Mucosa of stomach (tissue), 1 donor: ENCODE results near the gene FHAD1.

Source experiments
- H3K27me3 ChIP-seq: one replicate; pipeline ENCODE4 v1.7.0; 2013; ENCODE audit warnings: mild to moderate bottlenecking, low read length; ENCODE audit not compliant: control insufficient read depth, insufficient read depth
- H3K36me3 ChIP-seq: one replicate; pipeline ENCODE4 v1.7.0; 2013; ENCODE audit warnings: low read length; ENCODE audit not compliant: control insufficient read depth, insufficient read depth
- H3K4me1 ChIP-seq: one replicate; pipeline ENCODE4 v1.7.0; 2013; ENCODE audit warnings: mild to moderate bottlenecking, low read length; ENCODE audit not compliant: control insufficient read depth, insufficient read depth
- H3K4me3 ChIP-seq: one replicate; pipeline ENCODE4 v1.7.0; 2013; ENCODE audit warnings: low read length
- H3K9ac ChIP-seq: one replicate; pipeline ENCODE4 v1.7.0; 2013; ENCODE audit warnings: mild to moderate bottlenecking, low read length, moderate library complexity
- H3K9me3 ChIP-seq: one replicate; pipeline ENCODE4 v1.7.0; 2013; ENCODE audit warnings: mild to moderate bottlenecking, low read length, moderate library complexity; ENCODE audit not compliant: control insufficient read depth
- donor health status: Pancreatic carcinoma.

The FHAD1 gene

GRCh38 chr1:15210651-15211375 is 36.2 kb upstream of the FHAD1 start:
- no peaks in the 10 kb centered on the region for H3K36me3 ChIP-seq
- peaks cover 32% of the 10 kb centered on the region for H3K4me1 ChIP-seq
- H3K4me3 ChIP-seq = no peak overlapping the region
- no peaks in the 10 kb centered on the region for H3K27me3 ChIP-seq
- no peaks in the 10 kb centered on the region for H3K9me3 ChIP-seq
- H3K9ac ChIP-seq = no peak overlapping the region

DNA sequence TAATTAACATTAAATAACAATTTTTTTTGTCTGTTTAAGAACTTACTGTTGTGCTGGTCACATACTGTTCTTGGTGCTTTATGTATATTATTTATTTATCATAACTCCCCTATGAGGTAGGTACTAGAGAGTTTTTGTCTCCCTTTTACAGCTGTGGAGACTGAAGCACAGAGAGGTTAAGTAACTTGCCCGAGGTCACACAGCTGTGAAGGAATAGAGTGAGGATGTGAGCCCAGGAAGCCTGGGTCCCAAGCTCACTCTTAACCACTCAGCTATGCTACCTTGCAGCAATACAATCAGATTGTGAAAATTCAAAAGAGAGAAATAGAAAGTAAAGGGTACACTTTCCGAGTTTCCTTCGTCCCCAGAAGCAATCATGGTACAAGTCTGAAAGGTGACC is 35.6 kb upstream of the FHAD1 start:
- peaks cover 26% of the 10 kb centered on the region for H3K4me1 ChIP-seq

DNA sequence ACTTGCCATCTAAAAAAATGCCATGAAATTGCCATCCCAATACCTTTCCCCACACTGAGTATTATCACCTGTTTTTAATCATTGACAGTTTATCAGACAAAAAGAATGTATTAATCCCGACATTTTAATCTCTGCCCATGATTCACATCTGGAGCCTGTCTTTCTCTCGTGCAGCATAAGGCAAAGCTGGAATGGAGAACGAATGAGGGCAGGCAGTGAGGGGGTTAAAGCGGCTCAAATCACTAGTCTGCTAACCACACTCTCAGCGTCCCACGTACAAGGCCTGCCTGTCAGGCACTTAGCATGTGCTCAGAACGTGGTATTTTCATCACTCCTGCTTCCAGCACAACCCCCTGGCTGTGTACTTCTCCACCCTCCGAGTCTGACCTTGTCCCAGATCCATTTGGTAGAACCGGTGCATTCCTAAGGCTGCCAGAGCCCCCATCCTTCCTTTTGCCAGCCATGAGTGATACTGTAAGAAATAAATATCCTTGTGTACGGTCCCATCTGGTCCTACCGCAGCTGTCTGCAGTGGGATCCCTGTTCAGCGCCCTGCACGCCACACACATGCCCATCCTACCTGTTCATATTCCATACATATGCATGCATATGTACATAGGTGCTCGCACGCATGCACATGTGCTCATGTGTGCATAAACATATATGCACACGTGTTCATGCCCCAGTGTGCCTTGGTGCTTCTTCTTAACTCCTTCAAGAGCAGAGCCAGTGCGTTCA is 34.6 kb upstream of the FHAD1 start:
- H3K9ac ChIP-seq = no peak overlapping the region
- H3K4me3 ChIP-seq = no peak overlapping the region
- no peaks in the 10 kb centered on the region for H3K27me3 ChIP-seq
- H3K4me1 ChIP-seq = peaks cover 16% of the 10 kb centered on the region
- no peaks in the 10 kb centered on the region for H3K9me3 ChIP-seq
- H3K36me3 ChIP-seq = no peaks in the 10 kb centered on the region

More for the DNA sequence above, 35.6 kb upstream of the FHAD1 start:
- H3K36me3 ChIP-seq = no peaks in the 10 kb centered on the region
- H3K9me3 ChIP-seq = no peaks in the 10 kb centered on the region
- no peaks in the 10 kb centered on the region for H3K27me3 ChIP-seq
- H3K9ac ChIP-seq = no peak overlapping the region
- no peak overlapping the region for H3K4me3 ChIP-seq

DNA sequence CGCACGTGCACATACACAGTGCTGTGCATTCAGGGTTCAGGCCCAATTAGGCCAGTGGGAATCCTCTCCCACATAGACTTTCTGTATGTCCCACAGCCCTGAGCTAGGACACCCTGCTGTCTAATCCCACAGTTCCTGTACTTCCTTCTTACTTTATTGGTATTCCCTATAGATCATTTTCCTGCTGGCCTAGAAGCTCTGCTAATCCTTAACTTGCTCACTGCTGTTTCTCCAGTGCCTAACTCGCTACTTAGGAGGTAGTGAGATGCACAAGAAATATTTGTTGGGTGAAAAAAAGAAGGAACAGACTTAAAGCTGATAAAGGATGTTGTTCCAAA is 34.1 kb upstream of the FHAD1 start:
- Histone ChIP-seq H3K9ac (no peak overlapping the region), H3K9me3 (no peaks in the 10 kb centered on the region), H3K4me3 (no peak overlapping the region), H3K4me1 (peaks cover 12% of the 10 kb centered on the region), H3K27me3 (no peaks in the 10 kb centered on the region), H3K36me3 (no peaks in the 10 kb centered on the region)

DNA sequence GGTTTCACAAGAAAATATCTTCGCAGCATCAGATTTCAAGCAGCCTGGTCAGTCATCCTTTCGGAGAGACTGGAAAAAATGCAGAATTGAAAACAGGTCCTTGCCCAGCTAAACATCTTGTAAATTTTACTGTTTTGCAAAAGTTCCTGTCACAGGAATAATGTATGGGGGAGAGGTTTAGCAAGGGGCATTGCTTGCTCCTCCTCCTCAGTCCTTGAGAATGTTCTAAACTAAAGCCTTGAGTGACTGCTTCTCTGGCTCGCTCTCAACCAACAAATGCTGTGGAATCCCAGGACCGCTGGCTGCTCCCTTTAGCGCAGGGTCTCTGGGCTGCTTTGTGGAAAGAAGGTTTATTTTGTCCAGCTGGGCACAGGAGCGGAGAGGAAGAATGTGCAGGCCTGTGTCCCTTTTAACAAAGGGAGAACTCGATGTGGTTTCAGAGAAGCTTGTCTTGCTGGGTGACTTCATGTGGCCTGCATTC is 33.6 kb upstream of the FHAD1 start:
- Histone ChIP-seq H3K4me1 (peaks cover 12% of the 10 kb centered on the region), H3K4me3 (no peak overlapping the region), H3K27me3 (no peaks in the 10 kb centered on the region), H3K9ac (no peak overlapping the region), H3K9me3 (no peaks in the 10 kb centered on the region), H3K36me3 (no peaks in the 10 kb centered on the region)

- no peaks in the 10 kb centered on the region for H3K9me3 ChIP-seq
- no peak overlapping the region for H3K4me3 ChIP-seq
- no peak overlapping the region for H3K9ac ChIP-seq
- H3K4me1 ChIP-seq = peaks cover 17% of the 10 kb centered on the region
- no peaks in the 10 kb centered on the region for H3K36me3 ChIP-seq
- H3K27me3 ChIP-seq = no peaks in the 10 kb centered on the region
Measured at GRCh38 chr1:15214527-15214926, 32.5 kb upstream of the FHAD1 start.

DNA sequence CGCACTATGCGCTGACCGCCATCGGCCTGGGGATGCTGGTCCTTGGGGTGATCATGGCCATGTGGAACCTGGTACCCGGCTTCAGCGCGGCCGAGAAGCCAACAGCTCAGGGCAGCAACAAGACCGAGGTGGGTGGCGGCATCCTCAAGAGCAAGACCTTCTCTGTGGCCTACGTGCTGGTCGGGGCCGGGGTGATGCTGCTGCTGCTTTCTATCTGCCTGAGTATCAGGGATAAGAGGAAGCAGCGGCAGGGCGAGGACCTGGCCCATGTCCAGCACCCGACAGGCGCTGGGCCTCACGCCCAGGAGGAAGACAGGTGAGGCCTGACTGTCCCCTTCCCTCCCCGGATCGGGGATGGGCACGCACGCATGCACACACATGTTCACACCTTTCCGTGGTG is 31.9 kb upstream of the FHAD1 start:
- no peaks in the 10 kb centered on the region for H3K36me3 ChIP-seq
- H3K9me3 ChIP-seq = no peaks in the 10 kb centered on the region
- H3K4me3 ChIP-seq = no peak overlapping the region
- H3K9ac ChIP-seq = no peak overlapping the region
- no peaks in the 10 kb centered on the region for H3K27me3 ChIP-seq
- peaks cover 17% of the 10 kb centered on the region for H3K4me1 ChIP-seq

GRCh38 chr1:15217654-15218053 is 29.4 kb upstream of the FHAD1 start:
- Histone ChIP-seq H3K4me3 (no peak overlapping the region), H3K9ac (no peak overlapping the region), H3K9me3 (no peaks in the 10 kb centered on the region), H3K4me1 (peaks cover 34% of the 10 kb centered on the region), H3K36me3 (no peaks in the 10 kb centered on the region), H3K27me3 (no peaks in the 10 kb centered on the region)

GRCh38 chr1:15218287-15219279 is 28.4 kb upstream of the FHAD1 start:
- Histone ChIP-seq H3K4me3 (no peak overlapping the region), H3K9ac (no peak overlapping the region), H3K27me3 (no peaks in the 10 kb centered on the region), H3K9me3 (no peaks in the 10 kb centered on the region), H3K36me3 (no peaks in the 10 kb centered on the region), H3K4me1 (peaks cover 36% of the 10 kb centered on the region)

GRCh38 chr1:15219280-15220023 is 27.6 kb upstream of the FHAD1 start:
- Histone ChIP-seq H3K36me3 (no peaks in the 10 kb centered on the region), H3K9me3 (no peaks in the 10 kb centered on the region), H3K4me1 (peaks cover 39% of the 10 kb centered on the region), H3K4me3 (no peak overlapping the region), H3K27me3 (no peaks in the 10 kb centered on the region), H3K9ac (no peak overlapping the region)

DNA sequence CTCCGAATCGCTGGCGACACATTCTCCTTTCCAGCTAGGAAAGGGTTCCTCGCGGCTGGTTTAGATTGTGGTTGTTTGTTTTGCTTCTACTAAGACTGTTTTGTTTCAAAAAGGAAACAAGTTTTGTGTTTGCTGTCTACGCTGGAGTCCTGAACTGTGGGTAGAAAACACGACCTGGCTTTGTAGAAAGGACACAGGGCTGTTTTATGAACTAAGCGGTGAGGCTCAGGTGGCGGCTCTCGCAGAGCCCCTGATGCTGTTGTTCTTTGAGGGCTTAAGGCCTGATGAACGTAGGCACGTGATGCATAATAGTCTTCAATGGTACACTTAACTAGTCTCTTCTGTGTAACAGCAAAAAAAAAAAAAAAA is 27.0 kb upstream of the FHAD1 start:
- H3K27me3 ChIP-seq = no peaks in the 10 kb centered on the region
- H3K4me1 ChIP-seq = peaks cover 34% of the 10 kb centered on the region
- H3K9me3 ChIP-seq = no peaks in the 10 kb centered on the region
- H3K4me3 ChIP-seq = no peak overlapping the region
- H3K9ac ChIP-seq = no peak overlapping the region
- H3K36me3 ChIP-seq = no peaks in the 10 kb centered on the region
